ENCODE results near the gene UGT1A5.

DNA sequence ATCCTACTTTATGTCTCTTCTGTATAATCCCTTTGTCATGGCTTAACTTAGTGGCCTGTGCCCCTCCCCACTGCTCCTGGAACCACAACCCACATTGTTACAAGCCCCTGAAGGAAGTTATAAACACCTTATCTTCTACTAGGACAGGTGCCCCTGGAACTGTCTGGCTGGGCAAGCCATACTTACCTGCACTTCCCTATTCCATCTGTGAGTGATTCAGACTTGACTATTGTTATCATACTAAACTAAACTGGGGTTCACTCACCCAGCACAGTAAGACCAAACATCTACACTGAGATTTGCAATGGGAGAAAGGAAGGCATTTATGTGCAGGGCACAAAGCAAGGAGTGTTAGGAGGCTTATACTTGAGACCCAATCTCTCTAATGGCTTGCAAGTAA lies 23.7 kb upstream of the UGT1A5 start:
- TF ChIP-seq, protein P1, sequence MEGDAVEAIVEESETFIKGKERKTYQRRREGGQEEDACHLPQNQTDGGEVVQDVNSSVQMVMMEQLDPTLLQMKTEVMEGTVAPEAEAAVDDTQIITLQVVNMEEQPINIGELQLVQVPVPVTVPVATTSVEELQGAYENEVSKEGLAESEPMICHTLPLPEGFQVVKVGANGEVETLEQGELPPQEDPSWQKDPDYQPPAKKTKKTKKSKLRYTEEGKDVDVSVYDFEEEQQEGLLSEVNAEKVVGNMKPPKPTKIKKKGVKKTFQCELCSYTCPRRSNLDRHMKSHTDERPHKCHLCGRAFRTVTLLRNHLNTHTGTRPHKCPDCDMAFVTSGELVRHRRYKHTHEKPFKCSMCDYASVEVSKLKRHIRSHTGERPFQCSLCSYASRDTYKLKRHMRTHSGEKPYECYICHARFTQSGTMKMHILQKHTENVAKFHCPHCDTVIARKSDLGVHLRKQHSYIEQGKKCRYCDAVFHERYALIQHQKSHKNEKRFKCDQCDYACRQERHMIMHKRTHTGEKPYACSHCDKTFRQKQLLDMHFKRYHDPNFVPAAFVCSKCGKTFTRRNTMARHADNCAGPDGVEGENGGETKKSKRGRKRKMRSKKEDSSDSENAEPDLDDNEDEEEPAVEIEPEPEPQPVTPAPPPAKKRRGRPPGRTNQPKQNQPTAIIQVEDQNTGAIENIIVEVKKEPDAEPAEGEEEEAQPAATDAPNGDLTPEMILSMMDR (conservative IDR thresholded peaks at IDR 0.05; ENCODE audit: low read depth in 2 of 2) = no peak
- TF ChIP-seq, protein P2, sequence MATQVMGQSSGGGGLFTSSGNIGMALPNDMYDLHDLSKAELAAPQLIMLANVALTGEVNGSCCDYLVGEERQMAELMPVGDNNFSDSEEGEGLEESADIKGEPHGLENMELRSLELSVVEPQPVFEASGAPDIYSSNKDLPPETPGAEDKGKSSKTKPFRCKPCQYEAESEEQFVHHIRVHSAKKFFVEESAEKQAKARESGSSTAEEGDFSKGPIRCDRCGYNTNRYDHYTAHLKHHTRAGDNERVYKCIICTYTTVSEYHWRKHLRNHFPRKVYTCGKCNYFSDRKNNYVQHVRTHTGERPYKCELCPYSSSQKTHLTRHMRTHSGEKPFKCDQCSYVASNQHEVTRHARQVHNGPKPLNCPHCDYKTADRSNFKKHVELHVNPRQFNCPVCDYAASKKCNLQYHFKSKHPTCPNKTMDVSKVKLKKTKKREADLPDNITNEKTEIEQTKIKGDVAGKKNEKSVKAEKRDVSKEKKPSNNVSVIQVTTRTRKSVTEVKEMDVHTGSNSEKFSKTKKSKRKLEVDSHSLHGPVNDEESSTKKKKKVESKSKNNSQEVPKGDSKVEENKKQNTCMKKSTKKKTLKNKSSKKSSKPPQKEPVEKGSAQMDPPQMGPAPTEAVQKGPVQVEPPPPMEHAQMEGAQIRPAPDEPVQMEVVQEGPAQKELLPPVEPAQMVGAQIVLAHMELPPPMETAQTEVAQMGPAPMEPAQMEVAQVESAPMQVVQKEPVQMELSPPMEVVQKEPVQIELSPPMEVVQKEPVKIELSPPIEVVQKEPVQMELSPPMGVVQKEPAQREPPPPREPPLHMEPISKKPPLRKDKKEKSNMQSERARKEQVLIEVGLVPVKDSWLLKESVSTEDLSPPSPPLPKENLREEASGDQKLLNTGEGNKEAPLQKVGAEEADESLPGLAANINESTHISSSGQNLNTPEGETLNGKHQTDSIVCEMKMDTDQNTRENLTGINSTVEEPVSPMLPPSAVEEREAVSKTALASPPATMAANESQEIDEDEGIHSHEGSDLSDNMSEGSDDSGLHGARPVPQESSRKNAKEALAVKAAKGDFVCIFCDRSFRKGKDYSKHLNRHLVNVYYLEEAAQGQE (IDR thresholded peaks at IDR 0.05; ENCODE audit: unreplicated experiment) = no peak
- TF ChIP-seq CREB1 (CRISPR knock-in tag; IDR thresholded peaks at IDR 0.05; ENCODE audit: low read depth) (no peak), POLR2AphosphoS5 (IDR thresholded peaks at IDR 0.05; ENCODE audit: low read depth) (no peak), EZH2 (IDR thresholded peaks at IDR 0.05; ENCODE audit: low read depth, unreplicated experiment) (no peak), EZH2phosphoT487 (IDR thresholded peaks at IDR 0.05; ENCODE audit: unreplicated experiment) (no peak), JUNB (IDR thresholded peaks at IDR 0.05; ENCODE audit: unreplicated experiment) (no peak), STAT1 (IDR thresholded peaks at IDR 0.05; ENCODE audit: unreplicated experiment) (no peak), ZNF331 (CRISPR knock-in tag; IDR thresholded peaks at IDR 0.05; ENCODE audit: low read depth) (no peak), NANOG (IDR thresholded peaks at IDR 0.05; ENCODE audit: borderline replicate concordance) (no peak)
- TF ChIP-seq, protein P3, sequence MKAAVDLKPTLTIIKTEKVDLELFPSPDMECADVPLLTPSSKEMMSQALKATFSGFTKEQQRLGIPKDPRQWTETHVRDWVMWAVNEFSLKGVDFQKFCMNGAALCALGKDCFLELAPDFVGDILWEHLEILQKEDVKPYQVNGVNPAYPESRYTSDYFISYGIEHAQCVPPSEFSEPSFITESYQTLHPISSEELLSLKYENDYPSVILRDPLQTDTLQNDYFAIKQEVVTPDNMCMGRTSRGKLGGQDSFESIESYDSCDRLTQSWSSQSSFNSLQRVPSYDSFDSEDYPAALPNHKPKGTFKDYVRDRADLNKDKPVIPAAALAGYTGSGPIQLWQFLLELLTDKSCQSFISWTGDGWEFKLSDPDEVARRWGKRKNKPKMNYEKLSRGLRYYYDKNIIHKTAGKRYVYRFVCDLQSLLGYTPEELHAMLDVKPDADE (IDR thresholded peaks at IDR 0.05) = no peak
- TF ChIP-seq, protein P4, sequence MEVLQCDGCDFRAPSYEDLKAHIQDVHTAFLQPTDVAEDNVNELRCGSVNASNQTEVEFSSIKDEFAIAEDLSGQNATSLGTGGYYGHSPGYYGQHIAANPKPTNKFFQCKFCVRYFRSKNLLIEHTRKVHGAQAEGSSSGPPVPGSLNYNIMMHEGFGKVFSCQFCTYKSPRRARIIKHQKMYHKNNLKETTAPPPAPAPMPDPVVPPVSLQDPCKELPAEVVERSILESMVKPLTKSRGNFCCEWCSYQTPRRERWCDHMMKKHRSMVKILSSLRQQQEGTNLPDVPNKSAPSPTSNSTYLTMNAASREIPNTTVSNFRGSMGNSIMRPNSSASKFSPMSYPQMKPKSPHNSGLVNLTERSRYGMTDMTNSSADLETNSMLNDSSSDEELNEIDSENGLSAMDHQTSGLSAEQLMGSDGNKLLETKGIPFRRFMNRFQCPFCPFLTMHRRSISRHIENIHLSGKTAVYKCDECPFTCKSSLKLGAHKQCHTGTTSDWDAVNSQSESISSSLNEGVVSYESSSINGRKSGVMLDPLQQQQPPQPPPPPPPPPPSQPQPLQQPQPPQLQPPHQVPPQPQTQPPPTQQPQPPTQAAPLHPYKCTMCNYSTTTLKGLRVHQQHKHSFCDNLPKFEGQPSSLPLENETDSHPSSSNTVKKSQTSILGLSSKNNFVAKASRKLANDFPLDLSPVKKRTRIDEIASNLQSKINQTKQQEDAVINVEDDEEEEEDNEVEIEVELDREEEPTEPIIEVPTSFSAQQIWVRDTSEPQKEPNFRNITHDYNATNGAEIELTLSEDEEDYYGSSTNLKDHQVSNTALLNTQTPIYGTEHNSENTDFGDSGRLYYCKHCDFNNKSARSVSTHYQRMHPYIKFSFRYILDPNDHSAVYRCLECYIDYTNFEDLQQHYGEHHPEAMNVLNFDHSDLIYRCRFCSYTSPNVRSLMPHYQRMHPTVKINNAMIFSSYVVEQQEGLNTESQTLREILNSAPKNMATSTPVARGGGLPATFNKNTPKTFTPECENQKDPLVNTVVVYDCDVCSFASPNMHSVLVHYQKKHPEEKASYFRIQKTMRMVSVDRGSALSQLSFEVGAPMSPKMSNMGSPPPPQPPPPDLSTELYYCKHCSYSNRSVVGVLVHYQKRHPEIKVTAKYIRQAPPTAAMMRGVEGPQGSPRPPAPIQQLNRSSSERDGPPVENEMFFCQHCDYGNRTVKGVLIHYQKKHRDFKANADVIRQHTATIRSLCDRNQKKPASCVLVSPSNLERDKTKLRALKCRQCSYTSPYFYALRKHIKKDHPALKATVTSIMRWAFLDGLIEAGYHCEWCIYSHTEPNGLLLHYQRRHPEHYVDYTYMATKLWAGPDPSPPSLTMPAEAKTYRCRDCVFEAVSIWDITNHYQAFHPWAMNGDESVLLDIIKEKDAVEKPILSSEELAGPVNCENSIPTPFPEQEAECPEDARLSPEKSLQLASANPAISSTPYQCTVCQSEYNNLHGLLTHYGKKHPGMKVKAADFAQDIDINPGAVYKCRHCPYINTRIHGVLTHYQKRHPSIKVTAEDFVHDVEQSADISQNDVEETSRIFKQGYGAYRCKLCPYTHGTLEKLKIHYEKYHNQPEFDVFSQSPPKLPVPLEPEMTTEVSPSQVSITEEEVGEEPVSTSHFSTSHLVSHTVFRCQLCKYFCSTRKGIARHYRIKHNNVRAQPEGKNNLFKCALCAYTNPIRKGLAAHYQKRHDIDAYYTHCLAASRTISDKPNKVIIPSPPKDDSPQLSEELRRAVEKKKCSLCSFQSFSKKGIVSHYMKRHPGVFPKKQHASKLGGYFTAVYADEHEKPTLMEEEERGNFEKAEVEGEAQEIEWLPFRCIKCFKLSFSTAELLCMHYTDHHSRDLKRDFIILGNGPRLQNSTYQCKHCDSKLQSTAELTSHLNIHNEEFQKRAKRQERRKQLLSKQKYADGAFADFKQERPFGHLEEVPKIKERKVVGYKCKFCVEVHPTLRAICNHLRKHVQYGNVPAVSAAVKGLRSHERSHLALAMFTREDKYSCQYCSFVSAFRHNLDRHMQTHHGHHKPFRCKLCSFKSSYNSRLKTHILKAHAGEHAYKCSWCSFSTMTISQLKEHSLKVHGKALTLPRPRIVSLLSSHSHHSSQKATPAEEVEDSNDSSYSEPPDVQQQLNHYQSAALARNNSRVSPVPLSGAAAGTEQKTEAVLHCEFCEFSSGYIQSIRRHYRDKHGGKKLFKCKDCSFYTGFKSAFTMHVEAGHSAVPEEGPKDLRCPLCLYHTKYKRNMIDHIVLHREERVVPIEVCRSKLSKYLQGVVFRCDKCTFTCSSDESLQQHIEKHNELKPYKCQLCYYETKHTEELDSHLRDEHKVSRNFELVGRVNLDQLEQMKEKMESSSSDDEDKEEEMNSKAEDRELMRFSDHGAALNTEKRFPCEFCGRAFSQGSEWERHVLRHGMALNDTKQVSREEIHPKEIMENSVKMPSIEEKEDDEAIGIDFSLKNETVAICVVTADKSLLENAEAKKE (CRISPR knock-in tag; IDR thresholded peaks at IDR 0.05) = no peak

Data from GM23338 (cell line).